Measurements from ENCODE around the gene IKZF1. TPM values are rescaled to one million over a fixed set of nuclear protein-coding genes. Genes with fewer than 3 reads are reported as not detected.

The IKZF1 gene
- total and polyA plus RNA-seq, 2 of the 4 experiments (the other 2 are of a cell fraction) = not detected

- Histone ChIP-seq H4K5ac (ENCODE audit: low read depth, low read length) (no peak overlapping the region), H3K9me1 (ENCODE audit: insufficient read depth, low read length) (no peaks in the 10 kb centered on the region), H3K27me3 (ENCODE audit: control insufficient read depth, insufficient read depth, low read length) (no peaks in the 10 kb centered on the region), H2BK15ac (ENCODE audit: low read depth, low read length) (no peak overlapping the region), H2BK5ac (ENCODE audit: low read depth, low read length, poor library complexity, severe bottlenecking) (no peak overlapping the region), H3K79me1 (ENCODE audit: low read depth in 1 of 2, low read length in 2 of 2) (no peaks in the 10 kb centered on the region), H3K27ac (ENCODE audit: insufficient read depth, low read length) (no peak overlapping the region), H2BK20ac (ENCODE audit: low read depth, low read length) (no peak overlapping the region), H4K20me1 (ENCODE audit: insufficient read depth, low read length) (no peaks in the 10 kb centered on the region), H3K14ac (replicated peaks; ENCODE audit: low read depth, low read length) (no peak overlapping the region), H3K9ac (ENCODE audit: low read depth, low read length) (no peak overlapping the region), H3K18ac (ENCODE audit: low read depth, low read length) (no peak overlapping the region), H3K56ac (ENCODE audit: extremely low read depth, insufficient read depth, low read length) (no peak overlapping the region), H3K9me3 (ENCODE audit: control insufficient read depth, insufficient read depth, low read length) (no peaks in the 10 kb centered on the region), H2AFZ (replicated peaks; ENCODE audit: low read length, poor library complexity) (no peak overlapping the region), H2BK120ac (ENCODE audit: low read depth, low read length) (no peak overlapping the region), H3K36me3 (ENCODE audit: control insufficient read depth, insufficient read depth, low read length) (no peaks in the 10 kb centered on the region), H2AK9ac (replicated peaks; ENCODE audit: low read depth, low read length, poor library complexity) (no peak overlapping the region), H3K4ac (ENCODE audit: low read depth, low read length) (no peak overlapping the region), H3K4me1 (ENCODE audit: control insufficient read depth, insufficient read depth, low read length) (no peaks in the 10 kb centered on the region), H3K4me3 (ENCODE audit: insufficient read depth, low read depth, low read length) (no peak overlapping the region), H4K8ac (ENCODE audit: low read depth in 2 of 2, low read length in 2 of 2) (no peak overlapping the region), H3K4me2 (ENCODE audit: low read depth, low read length) (no peak overlapping the region), H3K23ac (ENCODE audit: low read depth, low read length) (no peak overlapping the region), H2AK5ac (ENCODE audit: low read depth, low read length) (no peak overlapping the region), H4K91ac (ENCODE audit: insufficient read depth, low read depth, low read length) (no peak overlapping the region)
- CTCF ChIA-PET = no interaction called here
- no peak for ATAC-seq (ENCODE audit: low read depth)
- POLR2A ChIA-PET (ENCODE audit: unreplicated experiment) = no interaction called here
- no peak for DNase-seq
- dilution Hi-C loops (cut with HindIII; ENCODE audit: low sequenced_read_pairs, unreplicated experiment) (no loop called here), in situ Hi-C loops (cut with MboI; ENCODE audit: low sequenced_read_pairs) (no loop called here), intact Hi-C loops (cut with micrococcal nuclease) (no loop called here)
- WGBS, 2 experiments (ENCODE audit: extremely low coverage in 2 of 2, insufficient read length in 1 of 2) = no CpG with 5 or more reads among the region's 3 CpGs
- no TSS peak for BruUV-seq (replicated peaks)
- TF ChIP-seq POLR2A (IDR thresholded peaks at IDR 0.05; ENCODE audit: low read depth, low read length) (no peak), USF2 (IDR thresholded peaks at IDR 0.05; ENCODE audit: low read depth, low read length) (no peak), RCOR1 (IDR thresholded peaks at IDR 0.05; ENCODE audit: insufficient replicate concordance, low read length) (no peak), MXI1 (IDR thresholded peaks at IDR 0.05; ENCODE audit: borderline replicate concordance, low read depth, low read length) (no peak), RFX5 (IDR thresholded peaks at IDR 0.05; ENCODE audit: low read depth, low read length) (no peak), RAD21 (IDR thresholded peaks at IDR 0.05; ENCODE audit: low read length) (no peak), CHD1 (IDR thresholded peaks at IDR 0.05; ENCODE audit: low read depth, low read length) (no peak), SMC3 (IDR thresholded peaks at IDR 0.05; ENCODE audit: low read depth, low read length) (no peak)
Observed at GRCh38 chr7:50324113-50324512, 19.6 kb downstream of the IKZF1 start.
